Ovary (tissue), 3 donors: ENCODE data around the gene ITSN1.

Source experiments
- POLR2A ChIP-seq: fragments of 450-650 bp; IDR thresholded peaks from one replicate; pipeline ENCODE4 v1.6.1; 2017; ENCODE audit warnings: antibody characterized with exemption, mild to moderate bottlenecking, moderate library complexity
- TF ChIP-seq, protein P1 (sequence below), 3 donors: fragments of 450-650 bp in 2 of 3; fragments of 200-600 bp in 1 of 3; IDR thresholded peaks; one replicate each; pipeline versions ENCODE4 v1.5.1 to v1.8.0; 2016 to 2022; ENCODE audit warnings: antibody characterized with exemption in 3 of 3, mild to moderate bottlenecking in 1 of 3
- donor health status: DM: no; HTN: no; CAD: no.

DNA sequence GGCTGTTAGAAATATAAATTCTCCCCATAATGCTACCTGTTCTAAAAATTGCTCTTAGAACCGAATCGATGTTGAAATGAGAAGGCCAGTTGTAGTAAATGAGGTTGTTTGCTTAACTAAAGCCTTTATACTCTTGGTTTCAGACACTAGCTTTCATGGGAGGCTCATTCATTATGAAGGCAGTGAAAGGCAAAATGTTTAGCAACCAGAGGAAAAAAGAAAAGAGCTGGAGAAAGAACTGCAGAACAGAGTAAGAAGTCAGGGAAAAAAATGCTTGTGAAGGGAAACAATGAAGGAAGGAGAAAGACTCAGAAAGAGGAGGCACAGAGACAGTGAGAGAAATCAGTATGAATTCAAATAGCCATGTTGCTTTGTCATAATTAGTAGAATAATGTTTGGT lies 145.1 kb downstream of the ITSN1 start:
- TF ChIP-seq, protein P1, sequence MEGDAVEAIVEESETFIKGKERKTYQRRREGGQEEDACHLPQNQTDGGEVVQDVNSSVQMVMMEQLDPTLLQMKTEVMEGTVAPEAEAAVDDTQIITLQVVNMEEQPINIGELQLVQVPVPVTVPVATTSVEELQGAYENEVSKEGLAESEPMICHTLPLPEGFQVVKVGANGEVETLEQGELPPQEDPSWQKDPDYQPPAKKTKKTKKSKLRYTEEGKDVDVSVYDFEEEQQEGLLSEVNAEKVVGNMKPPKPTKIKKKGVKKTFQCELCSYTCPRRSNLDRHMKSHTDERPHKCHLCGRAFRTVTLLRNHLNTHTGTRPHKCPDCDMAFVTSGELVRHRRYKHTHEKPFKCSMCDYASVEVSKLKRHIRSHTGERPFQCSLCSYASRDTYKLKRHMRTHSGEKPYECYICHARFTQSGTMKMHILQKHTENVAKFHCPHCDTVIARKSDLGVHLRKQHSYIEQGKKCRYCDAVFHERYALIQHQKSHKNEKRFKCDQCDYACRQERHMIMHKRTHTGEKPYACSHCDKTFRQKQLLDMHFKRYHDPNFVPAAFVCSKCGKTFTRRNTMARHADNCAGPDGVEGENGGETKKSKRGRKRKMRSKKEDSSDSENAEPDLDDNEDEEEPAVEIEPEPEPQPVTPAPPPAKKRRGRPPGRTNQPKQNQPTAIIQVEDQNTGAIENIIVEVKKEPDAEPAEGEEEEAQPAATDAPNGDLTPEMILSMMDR (IDR thresholded peaks at IDR 0.05), result no peak
- TF ChIP-seq POLR2A, result no peak
